Measurements from ENCODE around the gene STX1A.

GRCh38 chr7:73668103-73668885 lies 51.2 kb downstream of the STX1A start:
- no peak for TF ChIP-seq CTCF (IDR thresholded peaks at IDR 0.05 in 8 of 11, conservative IDR thresholded peaks at IDR 0.05 in 3 of 11)
- TF ChIP-seq POLR2A (IDR thresholded peaks at IDR 0.05) = no peak

Data from spleen (tissue), 7 donors.